K562 (cell line): ENCODE data around the gene CCDC85C. TPM values are rescaled to one million over a fixed set of nuclear protein-coding genes. Genes with fewer than 3 reads are reported as not detected.

ENCODE experiments used
- ATAC-seq: fragments of 200-7000 bp; cut with Tn5 transposase; 3 replicates; pipeline ENCODE4 v1.9.1; 2020; ENCODE audit warnings: moderate library complexity
- BruUV-seq: library from RNA; stranded (reverse); fragments of 400-500 nt; replicated peaks from 2 replicates; lab custom pipeline; 2021; lab: Mats Ljungman, UMichigan
- CTCF ChIA-PET: fragments of 300-600 bp; formaldehyde crosslinking; extraction: SDS; loops from one replicate; lab custom pipeline; 2021; ENCODE audit warnings: low intra/inter-chr PET ratio; lab: Yijun Ruan, JAX
- POLR2A ChIA-PET: fragments of 300-600, 350-650 bp; sonication (Branson Sonifier 250); formaldehyde crosslinking; extraction: SDS; loops from one replicate; lab custom pipeline; 2021; ENCODE audit warnings: antibody characterized with exemption, inconsistent platforms; lab: Yijun Ruan, JAX
- DNase-seq, 4 experiments: peaks; one replicate each; pipeline versions ENCODE4 v3.0.0 to v3.0.0-alpha.2; 2011 to 2018; ENCODE audit warnings: low spot score in 3 of 4, mixed read lengths in 3 of 4; ENCODE audit errors: extremely low read depth in 1 of 4
- FAIRE-seq: peaks from 2 replicates; lab custom pipeline; 2011; peaks lifted over from hg19 to GRCh38; lab: Jason Lieb, UNC
- H2AFZ ChIP-seq: 2 replicates; pipeline ENCODE4 v1.6.0; 2011; ENCODE audit warnings: low read depth, low read length, control low read depth, inconsistent platforms
- H3K27ac ChIP-seq: fragments of 200-600 bp; 3 replicates; pipeline ENCODE4 v1.8.0; 2011; ENCODE audit warnings: low read depth, mild to moderate bottlenecking, control low read depth, inconsistent platforms, low read length, moderate library complexity, mixed read lengths; ENCODE audit errors: extremely low read depth
- H3K27me3 ChIP-seq, 2 experiments: fragments of 300-600 bp in 1 of 2; 2 replicates in 1 of 2; 3 replicates in 1 of 2; pipeline versions ENCODE4 v1.6.0 to v1.8.0; 2011; ENCODE audit warnings: inconsistent platforms in 2 of 2, low read length in 2 of 2, mild to moderate bottlenecking in 1 of 2, mixed read lengths in 1 of 2, moderate library complexity in 1 of 2; ENCODE audit not compliant: control insufficient read depth in 2 of 2, insufficient read depth in 2 of 2
- H3K36me3 ChIP-seq: fragments of 300-600 bp; 3 replicates; pipeline ENCODE4 v1.8.0; 2011; ENCODE audit warnings: mild to moderate bottlenecking, low read length, inconsistent platforms; ENCODE audit not compliant: control insufficient read depth, insufficient read depth
- H3K4me1 ChIP-seq, 2 experiments: fragments of 200-600 bp in 1 of 2; replicated peaks in 1 of 2; 2 replicates in 1 of 2; 3 replicates in 1 of 2; pipeline versions ENCODE4 v1.5.1 to v1.8.0; 2011; ENCODE audit warnings: inconsistent platforms in 2 of 2, low read length in 2 of 2, mild to moderate bottlenecking in 1 of 2, mixed read lengths in 1 of 2, moderate library complexity in 1 of 2; ENCODE audit not compliant: control insufficient read depth in 2 of 2, insufficient read depth in 2 of 2
- H3K4me2 ChIP-seq: 2 replicates; pipeline ENCODE4 v1.6.1; 2011; ENCODE audit warnings: low read length, control low read depth, inconsistent platforms, mixed read lengths; ENCODE audit not compliant: insufficient read depth
- H3K4me3 ChIP-seq: fragments of 200-600 bp; sonication (generic), shearing (Covaris generic); 2 replicates; pipeline ENCODE4 v1.5.1; 2016; ENCODE audit warnings: control low read depth, inconsistent platforms
- H3K79me2 ChIP-seq: fragments of 200-600 bp; 3 replicates; pipeline ENCODE4 v1.8.0; 2011; ENCODE audit warnings: low read length, inconsistent platforms; ENCODE audit not compliant: control insufficient read depth, insufficient read depth
- H3K9ac ChIP-seq, 2 experiments: 2 replicates each; pipeline versions ENCODE4 v1.6.0 to v1.6.1; 2011; ENCODE audit warnings: low read depth in 2 of 2, low read length in 2 of 2, control low read depth in 1 of 2, inconsistent platforms in 1 of 2, mild to moderate bottlenecking in 1 of 2, mixed read lengths in 1 of 2; ENCODE audit not compliant: insufficient read depth in 1 of 2
- H3K9me1 ChIP-seq: one replicate; pipeline ENCODE4 v1.6.0; 2011; ENCODE audit warnings: inconsistent platforms, mild to moderate bottlenecking, low read length, moderate library complexity; ENCODE audit not compliant: control insufficient read depth, insufficient read depth
- H3K9me3 ChIP-seq: replicated peaks from 2 replicates; pipeline ENCODE4 v1.5.1; 2011; ENCODE audit warnings: low read depth, low read length, inconsistent platforms; ENCODE audit not compliant: control insufficient read depth, insufficient read depth
- H4K20me1 ChIP-seq: replicated peaks from 2 replicates; pipeline ENCODE4 v1.6.1; 2011; ENCODE audit warnings: low read length, inconsistent platforms, mixed read lengths; ENCODE audit not compliant: control insufficient read depth, insufficient read depth
- ELK1 ChIP-seq: sonication (generic); formaldehyde crosslinking; IDR thresholded peaks from 2 replicates; pipeline ENCODE4 v1.8.1; 2022; ENCODE audit warnings: missing genetic modification reagents
- GATAD2A ChIP-seq: fragments of 450-650 bp; IDR thresholded peaks from 2 replicates; pipeline ENCODE4 v1.6.1; 2017
- HEY1 ChIP-seq: fragments of 250-450 bp; sonication (Bioruptor Pico); IDR thresholded peaks from 2 replicates; pipeline ENCODE4 v1.5.0; 2020; ENCODE audit warnings: mild to moderate bottlenecking, moderate library complexity, borderline replicate concordance
- IFI16 ChIP-seq: fragments of 250-450 bp; sonication (Bioruptor Pico); IDR thresholded peaks from 2 replicates; pipeline ENCODE4 v2.1.2; 2022; ENCODE audit warnings: mild to moderate bottlenecking, inconsistent platforms
- MED1 ChIP-seq: sonication (generic); formaldehyde crosslinking; IDR thresholded peaks from 2 replicates; pipeline ENCODE4 v1.8.1; 2023; ENCODE audit warnings: missing genetic modification reagents, borderline replicate concordance
- MYC ChIP-seq, 2 experiments: fragments of 250-450 bp in 1 of 2; sonication (Bioruptor Pico) in 1 of 2; IDR thresholded peaks; 2 replicates each; pipeline versions ENCODE4 v1.5.1 to v1.6.1; 2012 to 2021; ENCODE audit warnings: low read depth in 2 of 2, borderline replicate concordance in 1 of 2, improper control_type of control experiment in 1 of 2, low read length in 1 of 2, mild to moderate bottlenecking in 1 of 2, moderate library complexity in 1 of 2
- NFATC3 ChIP-seq: fragments of 450-650 bp; IDR thresholded peaks from 2 replicates; pipeline ENCODE4 v1.6.1; 2017; ENCODE audit warnings: mild to moderate bottlenecking
- NR1H2 ChIP-seq: sonication (generic); formaldehyde crosslinking; IDR thresholded peaks from 2 replicates; pipeline ENCODE4 v1.4.0; 2020; ENCODE audit warnings: mild to moderate bottlenecking, missing genetic modification reagents
- NR2C2 ChIP-seq, 2 experiments: fragments of 200-800 bp in 1 of 2; sonication (Bioruptor generic) in 1 of 2; sonication (generic) in 1 of 2; formaldehyde crosslinking in 1 of 2; IDR thresholded peaks; 2 replicates each; pipeline versions ENCODE4 v1.6.1 to v1.8.0; 2016 to 2022; ENCODE audit warnings: mild to moderate bottlenecking in 1 of 2, missing compliant biosample characterization in 1 of 2, missing genetic modification characterization in 1 of 2, missing genetic modification reagents in 1 of 2
- RBFOX2 ChIP-seq: fragments of 200-400 bp; formaldehyde crosslinking; IDR thresholded peaks from 2 replicates; pipeline ENCODE4 v1.6.1; 2017; ENCODE audit warnings: low read depth, mild to moderate bottlenecking, low read length, moderate library complexity
- TGIF2 ChIP-seq: sonication (generic); formaldehyde crosslinking; IDR thresholded peaks from 2 replicates; pipeline ENCODE4 v1.8.1; 2022; ENCODE audit warnings: mild to moderate bottlenecking, missing genetic modification reagents, moderate library complexity
- TSC22D4 ChIP-seq: fragments of 450-650 bp; IDR thresholded peaks from 2 replicates; pipeline ENCODE4 v1.6.1; 2016; ENCODE audit warnings: missing genetic modification characterization, missing biosample characterization, control low read depth
- ZNF146 ChIP-seq: IDR thresholded peaks from one replicate; pipeline ENCODE4 v1.6.1; 2018; ENCODE audit warnings: missing compliant biosample characterization; ENCODE audit not compliant: unreplicated experiment
- ZNF695 ChIP-seq: fragments of 450-650 bp; formaldehyde crosslinking; IDR thresholded peaks from 2 replicates; pipeline ENCODE4 v1.4.0; 2020; ENCODE audit warnings: mild to moderate bottlenecking, moderate library complexity
- ZNF75A ChIP-seq: fragments of 450-650 bp; formaldehyde crosslinking; IDR thresholded peaks from 2 replicates; pipeline ENCODE4 v1.4.0; 2020; ENCODE audit warnings: mild to moderate bottlenecking
- WGBS: fragments of 100-300 bp; shearing (Covaris generic); methylation state at CpG from one replicate; pipeline ENCODE4 v1.1.6; 2016; ENCODE audit warnings: low coverage, mixed read lengths; ENCODE audit not compliant: insufficient coverage; ENCODE audit errors: missing lambda C conversion rate; 5-methylcytosine and 5-hydroxymethylcytosine counted together
- in situ Hi-C: fragments of 300-500 bp; cut with MboI; formaldehyde crosslinking; loops from 4 replicates; pipeline ENCODE4 v1.15.0; 2018; ENCODE audit warnings: inconsistent platforms, mixed read lengths
- intact Hi-C: fragments of 100-400 bp; cut with micrococcal nuclease; formaldehyde crosslinking; loops from 2 replicates; pipeline ENCODE4 v1.14.2; 2022
- polyA plus RNA-seq, 8 experiments: library from polyadenylated mRNA; depleted of rRNA in 4 of 8; stranded (reverse) in 5 of 8; unstranded in 3 of 8; fragments of >200 nt; fragmentation: Nextera tagmentation in 2 of 8; fragmentation: Illumina TruSeq in 1 of 8; extraction: Ambion mirVana in 2 of 8; extraction: Trizol in 1 of 8; gene quantifications; 2 replicates each; pipeline versions ENCODE4 v1.2.1 to v1.2.3, GENCODE V29; 2011 to 2014; ENCODE audit warnings: inconsistent platforms in 1 of 8, missing spikeins in 1 of 8
- total RNA-seq, 7 experiments: library from RNA; depleted of rRNA in 6 of 7; stranded (reverse); fragments of >200 nt in 6 of 7; fragmentation: Illumina TruSeq in 2 of 7; extraction: Trizol in 2 of 7; gene quantifications; 2 replicates each; pipeline versions ENCODE4 v1.2.1 to v1.2.3, GENCODE V29; 2011 to 2021; ENCODE audit warnings: low replicate concordance in 1 of 7
- TF ChIP-seq, protein P1 (sequence below): sonication (generic); formaldehyde crosslinking; IDR thresholded peaks from 2 replicates; pipeline ENCODE4 v1.8.0; 2023; ENCODE audit warnings: mild to moderate bottlenecking, missing genetic modification reagents
- TF ChIP-seq, protein P2 (sequence below): fragments of 450-650 bp; IDR thresholded peaks from 2 replicates; pipeline ENCODE4 v1.6.1; 2016; ENCODE audit warnings: mild to moderate bottlenecking

Gene CCDC85C
- total and polyA plus RNA-seq, 9 of the 15 experiments (the other 6 are each of a cell fraction or from before 2014, with no cell fraction given) = 0.18 to 22.0 (median 6.3) TPM

DNA sequence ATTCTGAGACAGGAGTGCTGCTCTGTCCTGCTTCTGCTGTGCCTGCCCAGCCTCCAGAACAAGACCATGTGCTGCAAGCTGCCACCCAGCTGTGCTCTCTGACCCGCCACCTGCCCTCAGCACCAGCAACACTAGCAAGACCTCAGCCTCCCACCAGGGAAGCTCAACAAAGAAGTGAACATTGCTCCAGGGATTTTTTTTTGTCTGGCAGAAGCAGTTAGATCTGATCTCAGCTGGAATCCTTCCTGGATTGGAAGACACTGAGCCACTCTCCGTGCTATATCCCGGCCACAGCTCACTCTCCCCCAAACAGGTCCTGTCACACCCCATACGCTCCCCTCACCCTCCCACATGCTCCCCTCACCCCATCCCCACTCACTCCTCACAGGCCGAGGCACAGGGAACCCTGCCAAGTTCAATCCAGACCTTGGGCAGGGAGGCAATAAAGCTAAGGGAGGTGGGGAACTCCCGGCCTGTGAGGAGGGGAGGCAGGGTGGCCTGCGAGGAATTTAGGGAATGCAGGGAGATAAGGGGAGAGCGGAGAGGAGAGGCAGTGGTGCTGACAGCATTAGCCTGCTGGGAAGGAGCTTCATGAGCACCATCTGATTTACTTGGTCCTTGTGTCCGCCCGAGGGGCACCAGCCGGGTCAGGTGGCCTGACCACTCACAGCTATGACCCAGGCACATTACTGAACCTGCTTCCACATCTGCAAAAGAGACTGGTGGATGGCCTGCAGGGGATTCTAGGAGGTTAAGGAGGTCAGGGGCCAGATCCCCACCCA is 29.7 kb downstream of the CCDC85C start:
- no peak for ATAC-seq
- H3K4me1 ChIP-seq = peaks cover 15 to 72% of the 10 kb centered on the region in 2 experiments
- H3K9me3 ChIP-seq = no peaks in the 10 kb centered on the region
- TF ChIP-seq ZNF75A (CRISPR knock-in tag) (no peak), GATAD2A (no peak), NFATC3 (no peak), TGIF2 (no peak), ZNF695 (CRISPR knock-in tag) (no peak), ZNF146 (CRISPR knock-in tag) (no peak), IFI16 (CRISPR knock-in tag) (no peak), RBFOX2 (no peak), TSC22D4 (tag) (no peak), HEY1 (CRISPR knock-in tag) (no peak), ELK1 (CRISPR knock-in tag) (no peak), NR1H2 (CRISPR knock-in tag) (no peak), NR2C2 (CRISPR knock-in tag; IDR thresholded peaks at IDR 0.05) (no peak), NR2C2 (tag; IDR thresholded peaks at IDR 0.05) (no peak), MED1 (CRISPR knock-in tag) (no peak), MYC (IDR thresholded peaks at IDR 0.05; ENCODE audit: low read depth, low read length) (no peak), MYC (CRISPR knock-in tag; IDR thresholded peaks at IDR 0.05; ENCODE audit: borderline replicate concordance, low read depth) (no peak)
- TF ChIP-seq, protein P1, sequence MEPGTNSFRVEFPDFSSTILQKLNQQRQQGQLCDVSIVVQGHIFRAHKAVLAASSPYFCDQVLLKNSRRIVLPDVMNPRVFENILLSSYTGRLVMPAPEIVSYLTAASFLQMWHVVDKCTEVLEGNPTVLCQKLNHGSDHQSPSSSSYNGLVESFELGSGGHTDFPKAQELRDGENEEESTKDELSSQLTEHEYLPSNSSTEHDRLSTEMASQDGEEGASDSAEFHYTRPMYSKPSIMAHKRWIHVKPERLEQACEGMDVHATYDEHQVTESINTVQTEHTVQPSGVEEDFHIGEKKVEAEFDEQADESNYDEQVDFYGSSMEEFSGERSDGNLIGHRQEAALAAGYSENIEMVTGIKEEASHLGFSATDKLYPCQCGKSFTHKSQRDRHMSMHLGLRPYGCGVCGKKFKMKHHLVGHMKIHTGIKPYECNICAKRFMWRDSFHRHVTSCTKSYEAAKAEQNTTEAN (CRISPR knock-in tag) = no peak
- TF ChIP-seq, protein P2, sequence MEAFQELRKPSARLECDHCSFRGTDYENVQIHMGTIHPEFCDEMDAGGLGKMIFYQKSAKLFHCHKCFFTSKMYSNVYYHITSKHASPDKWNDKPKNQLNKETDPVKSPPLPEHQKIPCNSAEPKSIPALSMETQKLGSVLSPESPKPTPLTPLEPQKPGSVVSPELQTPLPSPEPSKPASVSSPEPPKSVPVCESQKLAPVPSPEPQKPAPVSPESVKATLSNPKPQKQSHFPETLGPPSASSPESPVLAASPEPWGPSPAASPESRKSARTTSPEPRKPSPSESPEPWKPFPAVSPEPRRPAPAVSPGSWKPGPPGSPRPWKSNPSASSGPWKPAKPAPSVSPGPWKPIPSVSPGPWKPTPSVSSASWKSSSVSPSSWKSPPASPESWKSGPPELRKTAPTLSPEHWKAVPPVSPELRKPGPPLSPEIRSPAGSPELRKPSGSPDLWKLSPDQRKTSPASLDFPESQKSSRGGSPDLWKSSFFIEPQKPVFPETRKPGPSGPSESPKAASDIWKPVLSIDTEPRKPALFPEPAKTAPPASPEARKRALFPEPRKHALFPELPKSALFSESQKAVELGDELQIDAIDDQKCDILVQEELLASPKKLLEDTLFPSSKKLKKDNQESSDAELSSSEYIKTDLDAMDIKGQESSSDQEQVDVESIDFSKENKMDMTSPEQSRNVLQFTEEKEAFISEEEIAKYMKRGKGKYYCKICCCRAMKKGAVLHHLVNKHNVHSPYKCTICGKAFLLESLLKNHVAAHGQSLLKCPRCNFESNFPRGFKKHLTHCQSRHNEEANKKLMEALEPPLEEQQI = no peak
- ChIA-PET CTCF (no interaction called here), POLR2A (interaction anchor here (0.6 to 1.3 kb wide), 3 partner anchors 17 to 46 kb away, joined by 3 read pairs; no protein-coding TSS in a partner anchor)
- WGBS = 66% methylated on average over 5 of the region's 11 CpGs
- H3K79me2 ChIP-seq = no peaks in the 10 kb centered on the region
- no TSS peak for BruUV-seq
- no peak overlapping the region for H3K9ac ChIP-seq
- H3K9me1 ChIP-seq = no peaks in the 10 kb centered on the region
- no peak overlapping the region for H3K27ac ChIP-seq
- peaks cover 48% of the 10 kb centered on the region for H4K20me1 ChIP-seq
- H3K4me2 ChIP-seq = no peak overlapping the region
- no peak for FAIRE-seq
- no peaks in the 10 kb centered on the region for H3K27me3 ChIP-seq
- DNase-seq = no peak
- in situ Hi-C loops (no loop called here), intact Hi-C loops (no loop called here)
- no peak overlapping the region for H3K4me3 ChIP-seq
- H3K36me3 ChIP-seq = no peaks in the 10 kb centered on the region
- H2AFZ ChIP-seq = no peak overlapping the region
